GM19239 (cell line): ENCODE measurements around the gene MARCKS.
"Not testable (repeated sequence)": the region's sequence is repeated elsewhere in the genome, so short reads cannot be mapped to it uniquely, and the experiment has no call there.

Experiments used
- DNase-seq: peaks from one replicate; pipeline ENCODE4 v3.0.0; 2011; ENCODE audit warnings: low spot score; ENCODE audit not compliant: insufficient read length
- FAIRE-seq: peaks from 2 replicates; lab custom pipeline; 2011; peaks lifted over from hg19 to GRCh38; lab: Jason Lieb, UNC

MARCKS gene

GRCh38 chr6:113879186-113880096 lies 22.3 kb downstream of the MARCKS start:
- DNase-seq (peak; percentile 22), FAIRE-seq (peak; percentile 91)

GRCh38 chr6:113881478-113881980 lies 24.4 kb downstream of the MARCKS start:
- FAIRE-seq (no peak), DNase-seq (no peak)

GRCh38 chr6:113882336-113883022 lies 25.3 kb downstream of the MARCKS start:
- no peak for FAIRE-seq
- no peak for DNase-seq

- no peak for DNase-seq
- no peak for FAIRE-seq
Observed at GRCh38 chr6:113884011-113884410, 26.9 kb downstream of the MARCKS start.

GRCh38 chr6:113886512-113886911 lies 29.4 kb downstream of the MARCKS start:
- DNase-seq (no peak), FAIRE-seq (no peak)

DNA sequence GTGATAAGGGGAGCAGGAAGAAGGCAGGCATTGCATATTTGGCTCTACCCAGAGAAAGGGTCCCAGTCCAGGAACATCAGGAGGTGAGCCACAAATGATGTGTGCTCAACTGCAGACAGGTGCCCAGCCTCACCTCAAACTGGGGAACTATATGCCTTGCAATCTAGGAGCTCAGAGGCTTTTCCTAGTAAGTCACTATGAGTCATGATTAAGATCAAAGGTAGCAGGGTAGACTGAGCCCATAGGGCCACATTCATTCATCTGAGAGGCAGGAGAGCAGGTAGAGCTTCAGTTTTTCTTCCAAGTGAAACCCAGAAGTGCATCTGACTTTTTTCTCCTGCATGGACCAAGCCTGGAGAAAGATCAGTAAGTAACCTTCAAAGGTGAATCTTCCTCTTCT lies 31.3 kb downstream of the MARCKS start:
- FAIRE-seq (no peak), DNase-seq (no peak)

DNA sequence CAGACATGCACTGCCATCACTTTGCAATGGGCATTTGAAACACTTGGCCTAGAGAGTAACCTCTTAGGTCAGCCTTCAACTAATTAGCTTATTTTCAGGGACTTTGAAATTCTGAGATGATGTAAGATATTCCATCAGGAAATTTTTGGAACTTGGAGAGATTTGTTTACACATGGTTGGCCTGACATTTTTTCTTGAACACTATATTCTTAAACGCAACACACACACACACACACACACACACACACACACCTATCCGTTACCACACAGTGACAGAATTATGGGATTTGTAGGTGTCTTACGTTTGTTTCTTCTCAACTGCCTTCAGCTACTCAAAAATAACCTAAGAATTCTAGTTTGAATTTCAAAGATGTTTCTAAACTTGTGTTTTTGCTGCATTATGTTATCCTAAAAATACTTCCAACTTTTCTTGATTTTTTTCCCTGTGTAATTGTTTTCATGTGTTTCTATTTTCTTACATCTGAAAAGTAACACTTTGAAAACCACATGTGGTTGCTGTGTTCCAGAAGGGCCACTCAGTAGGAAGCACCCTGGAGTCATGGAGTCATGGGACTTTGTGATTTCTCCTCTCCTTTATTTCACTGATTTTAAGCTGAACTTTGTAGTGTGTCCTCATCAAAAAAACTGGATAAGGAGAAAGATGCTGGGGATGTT lies 31.9 kb downstream of the MARCKS start:
- no peak for FAIRE-seq
- no peak for DNase-seq

DNA sequence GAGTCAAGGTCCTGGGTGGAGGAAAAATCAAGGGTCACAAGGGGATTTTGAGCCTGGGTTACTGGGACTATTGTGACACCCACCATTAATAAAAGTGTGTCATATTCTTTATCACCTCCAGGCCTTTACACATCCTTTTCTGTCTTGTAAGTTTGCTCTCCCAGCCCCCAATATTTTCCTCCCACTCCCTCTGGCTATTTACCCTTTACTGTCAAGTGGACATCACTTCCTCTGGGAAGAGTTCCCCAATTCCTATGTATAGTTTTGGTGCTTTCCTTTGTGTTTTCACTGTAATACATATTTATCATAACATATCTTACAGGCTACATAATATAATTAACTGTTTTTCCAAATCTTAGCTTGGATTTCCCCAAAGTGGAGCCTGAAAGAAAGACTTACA lies 36.3 kb downstream of the MARCKS start:
- no peak for DNase-seq
- no peak for FAIRE-seq

- DNase-seq (no peak), FAIRE-seq (no peak)
Observed at GRCh38 chr6:113893866-113894265, 36.7 kb downstream of the MARCKS start.

DNA sequence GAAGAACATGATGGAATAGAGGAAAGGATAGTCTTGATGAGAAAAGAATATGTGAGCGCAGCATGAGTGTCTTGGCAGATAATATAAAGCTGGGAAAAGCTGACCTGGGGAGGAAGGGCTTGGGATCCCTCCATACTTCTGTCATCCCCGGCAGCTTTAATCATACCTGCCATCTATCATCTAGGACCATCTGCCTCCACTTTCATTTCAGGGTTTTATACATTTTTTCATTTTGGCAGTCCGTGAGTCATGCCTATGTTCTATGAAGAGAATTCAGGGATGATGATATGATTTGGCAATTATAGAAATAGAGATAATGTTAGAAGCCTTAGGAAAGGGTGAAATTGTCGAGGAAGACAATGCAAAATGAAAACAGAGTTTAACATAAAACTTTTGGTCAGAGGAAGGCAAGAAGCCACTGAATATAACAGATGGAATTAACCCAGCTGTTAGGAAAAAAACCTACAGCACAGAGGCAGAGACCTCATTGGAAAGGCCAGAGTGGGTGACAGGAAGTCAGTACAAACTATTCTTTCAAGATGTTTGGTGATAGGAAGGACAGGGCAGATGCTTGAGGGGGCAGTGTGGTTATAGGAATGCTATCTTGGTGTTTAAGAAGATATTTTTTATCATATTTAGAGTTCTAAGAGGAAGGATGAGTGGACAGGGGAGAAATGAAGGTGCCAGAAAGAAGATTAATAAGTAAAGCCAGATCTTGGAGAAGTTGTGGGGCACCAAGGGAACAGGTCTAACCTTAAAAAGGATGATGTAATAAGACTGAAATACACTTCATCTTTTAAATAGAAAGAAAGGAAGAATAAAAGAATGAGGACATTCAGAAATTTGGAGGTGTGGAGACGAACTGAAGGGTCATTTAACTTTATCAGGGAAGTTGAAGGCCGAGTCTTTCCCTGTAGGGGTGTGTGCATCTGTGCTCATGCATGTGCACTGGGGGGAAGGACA lies 37.8 kb downstream of the MARCKS start:
- FAIRE-seq, result no peak
- DNase-seq, result no peak

- no peak for DNase-seq
Observed at GRCh38 chr6:113901482-113901881, 44.3 kb downstream of the MARCKS start.

GRCh38 chr6:113903666-113904330 lies 46.7 kb downstream of the MARCKS start:
- FAIRE-seq (no peak), DNase-seq (no peak)

More at GRCh38 chr6:113901482-113901881, 44.3 kb downstream of the MARCKS start:
- no peak for FAIRE-seq

GRCh38 chr6:113907102-113907815 lies 50.1 kb downstream of the MARCKS start:
- no peak for DNase-seq
- no peak for FAIRE-seq

DNA sequence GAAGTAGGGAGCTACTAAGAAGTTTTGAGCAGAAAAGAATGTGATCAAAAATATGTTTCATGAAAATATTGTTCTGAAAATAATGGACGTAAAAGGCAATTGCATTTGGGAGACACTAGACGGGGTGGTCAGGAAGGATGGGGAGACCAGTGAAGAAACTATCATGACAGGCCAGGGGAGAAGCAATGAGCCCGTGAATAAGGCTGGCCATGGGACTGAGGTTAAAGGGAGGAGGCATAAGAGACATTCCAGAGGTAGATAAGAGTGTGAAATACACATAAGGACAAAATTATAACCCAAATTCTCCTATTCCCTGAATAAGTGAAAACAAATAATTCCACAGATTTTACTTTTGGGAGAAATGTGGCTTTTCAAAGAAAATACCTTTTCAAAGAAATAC lies 51.7 kb downstream of the MARCKS start:
- no peak for DNase-seq
- no peak for FAIRE-seq

DNA sequence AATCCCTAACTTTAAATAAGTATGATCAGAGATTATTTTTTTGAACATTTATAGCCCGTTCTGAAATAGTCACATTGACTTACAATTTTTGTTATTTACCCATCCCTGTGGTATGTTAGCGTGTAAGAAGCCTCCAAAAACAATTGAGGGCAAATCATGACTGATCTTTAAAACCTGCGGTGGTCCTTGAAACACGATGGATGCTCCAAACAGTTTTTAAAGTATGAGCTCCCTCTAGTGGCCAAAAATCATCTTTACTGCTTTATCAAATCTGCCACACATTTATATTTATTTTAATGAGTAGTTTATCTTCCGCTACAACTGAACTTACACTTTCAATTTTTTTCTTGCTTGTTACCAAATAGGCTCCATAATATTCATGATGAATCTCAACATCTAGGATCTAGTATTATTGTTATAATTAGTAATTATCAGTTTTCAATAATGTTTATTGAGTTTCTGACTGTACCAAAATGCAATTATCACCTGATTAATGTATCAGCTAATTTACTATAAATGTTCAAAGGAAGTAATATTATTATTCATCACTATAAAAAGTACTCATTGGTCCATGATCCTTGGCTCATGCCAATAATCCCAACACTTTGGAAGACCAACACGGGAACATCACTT lies 52.2 kb downstream of the MARCKS start:
- DNase-seq (peak; percentile 37), FAIRE-seq (peak; percentile 76)

DNA sequence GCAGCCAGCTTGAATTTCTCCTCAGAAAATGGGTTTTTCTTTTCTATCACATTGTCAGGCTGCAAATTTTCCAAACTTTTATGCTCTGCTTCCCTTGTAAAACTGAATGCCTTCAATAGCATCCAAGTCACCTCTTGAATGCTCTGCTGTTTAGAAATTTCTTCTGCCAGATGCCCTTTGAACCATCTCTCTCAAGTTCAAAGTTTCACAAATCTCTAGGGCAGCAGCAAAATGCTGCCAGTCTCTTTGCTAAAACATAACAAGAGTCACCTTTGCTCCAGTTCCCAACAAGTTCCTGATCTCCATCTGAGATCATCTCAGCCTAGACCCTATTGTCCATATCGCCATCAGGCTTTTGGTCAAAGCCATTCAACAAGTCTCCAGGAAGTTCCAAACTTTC lies 53.1 kb downstream of the MARCKS start:
- not testable (repeated sequence) for FAIRE-seq, DNase-seq
